OCI-LY3 (cell line): ENCODE results near the gene PIBF1.

ENCODE experiments used
- H2AFZ ChIP-seq: fragments of 200-600, 300-600 bp; shearing (Covaris generic); 2 replicates; pipeline ENCODE4 v1.6.0; 2014; ENCODE audit warnings: antibody characterized with exemption, low read depth, low read length
- H3K27ac ChIP-seq: fragments of 200-600, 300-600 bp; sonication (generic); 2 replicates; pipeline ENCODE4 v1.5.1; 2014; ENCODE audit warnings: mild to moderate bottlenecking, low read length, moderate library complexity, mixed read lengths
- H3K27me3 ChIP-seq: fragments of 200-600, 300-600 bp; sonication (generic); 2 replicates; pipeline ENCODE4 v1.6.1; 2014; ENCODE audit warnings: low read depth, low read length, mixed read lengths
- H3K36me3 ChIP-seq: fragments of 200-600, 300-600 bp; sonication (generic); replicated peaks from 2 replicates; pipeline ENCODE3; 2014; ENCODE audit warnings: low read depth, low read length, mixed read lengths
- H3K4me1 ChIP-seq: fragments of 300-600, 200-600 bp; sonication (generic); 2 replicates; pipeline ENCODE4 v1.6.1; 2014; ENCODE audit warnings: low read length, mixed read lengths
- H3K4me2 ChIP-seq: fragments of 200-600, 300-600 bp; sonication (generic); 2 replicates; pipeline ENCODE4 v1.6.1; 2014; ENCODE audit warnings: low read length, mixed read lengths
- H3K4me3 ChIP-seq: fragments of 300-600, 200-600 bp; sonication (generic); 2 replicates; pipeline ENCODE4 v1.5.1; 2014; ENCODE audit warnings: antibody characterized with exemption, mild to moderate bottlenecking, low read length, moderate library complexity
- H3K79me2 ChIP-seq: fragments of 300-600, 200-600 bp; shearing (Covaris generic); 2 replicates; pipeline ENCODE4 v1.6.1; 2014; ENCODE audit warnings: mild to moderate bottlenecking, low read length, mixed read lengths
- H3K9ac ChIP-seq: fragments of 300-600, 200-600 bp; shearing (Covaris generic); 2 replicates; pipeline ENCODE4 v1.6.0; 2014; ENCODE audit warnings: mild to moderate bottlenecking, low read length, moderate library complexity
- H3K9me3 ChIP-seq: fragments of 200-600, 300-600 bp; shearing (Covaris generic); 2 replicates; pipeline ENCODE4 v1.6.1; 2014; ENCODE audit warnings: low read length, mixed read lengths; ENCODE audit not compliant: insufficient read depth
- H4K20me1 ChIP-seq: fragments of 200-600, 300-600 bp; sonication (generic); 2 replicates; pipeline ENCODE4 v1.6.1; 2016; ENCODE audit warnings: low read length, mixed read lengths; ENCODE audit not compliant: insufficient read depth
- CTCF ChIP-seq: fragments of 200-600, 300-600 bp; sonication (generic); IDR thresholded peaks from 2 replicates; pipeline ENCODE4 v1.5.1; 2014; ENCODE audit warnings: antibody characterized with exemption, low read length, low read depth
- EZH2phosphoT487 ChIP-seq: fragments of 200-600 bp; shearing (Covaris generic); IDR thresholded peaks from 2 replicates; pipeline ENCODE4 v1.6.1; 2018; ENCODE audit warnings: antibody characterized with exemption, mixed run types, low read depth

Gene PIBF1

GRCh38 chr13:73060251-73061160 is 278.6 kb downstream of the PIBF1 start:
- no peaks in the 10 kb centered on the region for H3K9me3 ChIP-seq
- peaks cover 11% of the 10 kb centered on the region for H3K4me1 ChIP-seq
- no peak overlapping the region for H2AFZ ChIP-seq
- H3K4me2 ChIP-seq, result peak overlapping the region; percentile 86
- peak overlapping the region; percentile 90 for H3K4me3 ChIP-seq
- peaks cover 36% of the 10 kb centered on the region for H3K27me3 ChIP-seq
- no peaks in the 10 kb centered on the region for H4K20me1 ChIP-seq
- H3K79me2 ChIP-seq, result no peaks in the 10 kb centered on the region
- no peaks in the 10 kb centered on the region for H3K36me3 ChIP-seq
- H3K9ac ChIP-seq, result peak overlapping the region; percentile 59
- no peak for TF ChIP-seq EZH2phosphoT487
- TF ChIP-seq CTCF, result 0 out of 2 replicates have a peak, but pooled peaks have one; percentile 11
- H3K27ac ChIP-seq, result no peak overlapping the region

GRCh38 chr13:73061473-73061872 is 279.5 kb downstream of the PIBF1 start:
- no peak overlapping the region for H3K9ac ChIP-seq
- TF ChIP-seq EZH2phosphoT487 (no peak), CTCF (no peak)
- no peaks in the 10 kb centered on the region for H3K79me2 ChIP-seq
- H3K36me3 ChIP-seq, result no peaks in the 10 kb centered on the region
- no peak overlapping the region for H2AFZ ChIP-seq
- no peaks in the 10 kb centered on the region for H3K9me3 ChIP-seq
- no peaks in the 10 kb centered on the region for H4K20me1 ChIP-seq
- H3K27ac ChIP-seq, result no peak overlapping the region
- H3K27me3 ChIP-seq, result peaks cover 29% of the 10 kb centered on the region
- no peak overlapping the region for H3K4me2 ChIP-seq
- H3K4me3 ChIP-seq, result no peak overlapping the region
- peaks cover 11% of the 10 kb centered on the region for H3K4me1 ChIP-seq

GRCh38 chr13:73061876-73062275 is 279.9 kb downstream of the PIBF1 start:
- Histone ChIP-seq H3K4me2 (no peak overlapping the region), H3K4me1 (peaks cover 11% of the 10 kb centered on the region), H2AFZ (no peak overlapping the region)

More at GRCh38 chr13:73061876-73062275, 279.9 kb downstream of the PIBF1 start:
- Histone ChIP-seq H3K27ac (no peak overlapping the region), H3K4me3 (no peak overlapping the region), H3K36me3 (no peaks in the 10 kb centered on the region), H3K27me3 (peaks cover 25% of the 10 kb centered on the region), H4K20me1 (no peaks in the 10 kb centered on the region), H3K79me2 (no peaks in the 10 kb centered on the region), H3K9ac (no peak overlapping the region), H3K9me3 (no peaks in the 10 kb centered on the region)
- TF ChIP-seq EZH2phosphoT487 (no peak), CTCF (no peak)
